Measurements from ENCODE around the gene PHLDB1.

The PHLDB1 gene

DNA sequence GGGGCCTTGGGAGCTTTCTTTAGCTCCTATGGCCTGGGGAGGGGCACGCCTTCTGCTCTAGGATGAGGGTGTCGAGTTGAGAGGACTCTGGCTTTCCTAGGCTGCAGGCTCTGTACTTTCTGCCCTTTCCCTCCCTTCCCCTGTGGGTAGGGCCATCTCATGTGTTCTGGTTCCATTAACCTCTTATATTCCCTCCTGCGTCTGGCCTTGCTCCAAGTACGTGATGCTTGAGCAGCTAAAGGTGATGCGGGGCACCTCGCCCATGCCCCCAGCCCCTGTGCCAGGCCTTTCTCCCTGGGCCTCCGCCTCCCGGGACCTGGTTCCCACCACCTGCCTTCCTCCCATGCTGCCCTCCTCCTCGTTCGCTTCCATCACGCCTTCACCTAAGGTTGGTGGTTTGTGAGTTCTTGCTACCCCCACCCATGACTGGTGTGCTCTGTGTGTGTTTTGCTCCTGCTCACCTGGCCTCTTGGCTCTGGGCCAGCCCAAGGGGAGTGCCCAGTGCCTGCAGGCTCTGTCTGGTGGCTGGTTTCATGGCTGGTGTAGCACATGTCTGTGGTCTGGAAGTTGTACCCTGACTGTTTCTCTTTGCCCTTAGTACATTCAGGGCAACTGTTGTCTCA, 34.1 kb downstream of the PHLDB1 start:
- peak; percentile 57 for DNase-seq

DNA sequence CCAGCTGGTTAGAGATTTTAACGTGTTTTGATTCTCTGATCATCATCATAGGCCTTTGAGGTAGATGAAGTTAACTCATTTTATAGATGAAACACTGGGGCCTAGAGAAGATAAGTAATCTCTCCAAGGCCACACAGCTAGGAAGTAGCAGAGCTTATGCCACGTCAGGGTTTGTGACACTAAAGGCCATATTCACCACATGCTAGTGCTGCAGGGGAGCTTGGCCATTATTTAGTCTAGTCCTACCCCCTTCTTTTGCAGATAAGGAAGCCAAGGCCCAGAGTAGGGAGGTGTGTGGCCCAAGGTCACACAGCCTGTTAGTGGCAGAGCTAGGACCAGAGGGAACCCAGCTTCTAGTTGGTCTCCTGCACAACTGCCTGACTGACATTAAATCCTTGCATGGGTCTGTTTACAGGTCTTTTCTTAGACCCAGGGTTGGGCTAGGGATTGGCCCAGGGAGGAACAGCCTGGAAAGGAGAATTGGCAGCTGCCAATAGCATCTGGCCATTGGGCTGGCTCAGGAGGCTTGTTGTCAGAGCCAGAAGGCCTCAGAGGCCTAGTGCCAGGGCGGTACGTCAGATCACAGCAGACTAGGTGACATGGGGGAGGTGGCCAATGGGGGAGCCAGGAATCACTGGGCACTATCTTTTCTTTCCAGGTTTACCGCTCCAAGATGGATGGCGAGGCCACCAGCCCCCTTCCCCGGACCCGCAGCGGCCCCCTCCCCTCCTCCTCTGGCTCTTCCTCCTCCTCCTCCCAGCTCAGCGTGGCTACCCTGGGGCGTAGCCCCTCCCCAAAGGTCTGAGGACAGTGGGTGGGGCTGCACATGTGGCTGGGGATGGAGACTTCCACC, 36.0 kb downstream of the PHLDB1 start:
- no peak for DNase-seq

DNA sequence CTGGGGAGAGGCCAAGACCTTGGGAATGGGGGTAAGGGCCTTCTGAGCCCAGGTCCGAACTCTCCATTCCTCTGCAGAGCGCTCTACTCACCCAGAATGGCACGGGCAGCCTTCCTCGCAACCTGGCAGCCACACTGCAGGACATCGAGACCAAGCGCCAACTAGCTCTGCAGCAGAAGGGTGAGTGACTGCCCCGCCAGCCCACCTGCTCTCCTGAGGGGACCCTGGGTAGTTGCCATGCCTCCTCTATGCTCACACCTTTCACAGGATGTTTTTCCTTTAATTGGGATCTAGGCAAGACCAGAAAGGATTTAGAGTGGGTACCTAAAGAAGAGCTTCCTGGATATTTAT, 36.6 kb downstream of the PHLDB1 start:
- DNase-seq: no peak

DNA sequence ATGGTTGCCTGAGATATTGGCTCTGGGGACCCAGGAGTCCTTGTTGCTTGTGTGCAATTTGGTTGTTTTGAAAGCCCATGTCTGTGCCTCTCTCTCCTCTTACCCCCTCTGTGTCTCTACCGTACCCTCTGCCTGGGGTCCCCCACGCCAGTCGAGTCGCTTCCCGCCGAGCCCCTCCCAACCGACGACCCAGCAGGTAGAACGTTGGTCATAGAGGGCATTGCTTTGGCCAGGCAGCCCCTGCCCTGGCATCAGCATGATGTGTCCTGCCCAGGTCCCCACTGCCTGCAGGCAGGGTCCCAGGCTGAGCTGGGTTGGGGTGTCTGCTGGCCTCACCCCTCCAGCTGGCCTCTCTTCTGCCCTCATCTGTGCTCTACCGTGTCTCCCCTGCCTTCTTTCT, 37.1 kb downstream of the PHLDB1 start:
- DNase-seq: no peak

DNA sequence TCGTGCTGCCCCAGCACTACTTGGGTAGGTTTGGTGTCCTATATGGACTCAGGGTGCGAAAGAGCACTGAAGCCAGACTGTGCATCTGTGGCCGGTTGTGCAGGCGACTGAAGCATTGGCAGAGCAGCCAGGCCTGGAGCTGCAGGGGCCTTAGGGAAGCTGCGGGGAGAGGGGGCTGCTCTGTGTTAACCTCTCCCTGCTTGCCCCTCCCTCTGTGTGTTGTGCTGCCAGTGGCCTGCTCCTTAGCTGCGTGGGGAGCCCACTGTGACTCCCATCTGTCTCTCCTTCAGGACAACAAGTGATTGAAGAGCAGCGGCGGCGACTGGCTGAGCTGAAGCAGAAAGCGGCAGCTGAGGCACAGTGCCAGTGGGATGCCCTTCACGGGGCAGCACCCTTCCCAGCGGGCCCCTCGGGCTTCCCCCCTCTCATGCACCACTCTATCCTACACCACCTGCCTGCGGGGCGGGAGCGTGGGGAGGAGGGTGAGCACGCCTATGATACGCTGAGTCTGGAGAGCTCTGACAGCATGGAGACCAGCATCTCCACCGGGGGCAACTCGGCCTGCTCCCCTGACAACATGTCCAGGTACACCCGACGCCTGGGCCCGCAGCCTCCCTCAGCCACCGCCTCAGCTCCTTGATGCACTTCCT, 37.8 kb downstream of the PHLDB1 start:
- no peak for DNase-seq

DNA sequence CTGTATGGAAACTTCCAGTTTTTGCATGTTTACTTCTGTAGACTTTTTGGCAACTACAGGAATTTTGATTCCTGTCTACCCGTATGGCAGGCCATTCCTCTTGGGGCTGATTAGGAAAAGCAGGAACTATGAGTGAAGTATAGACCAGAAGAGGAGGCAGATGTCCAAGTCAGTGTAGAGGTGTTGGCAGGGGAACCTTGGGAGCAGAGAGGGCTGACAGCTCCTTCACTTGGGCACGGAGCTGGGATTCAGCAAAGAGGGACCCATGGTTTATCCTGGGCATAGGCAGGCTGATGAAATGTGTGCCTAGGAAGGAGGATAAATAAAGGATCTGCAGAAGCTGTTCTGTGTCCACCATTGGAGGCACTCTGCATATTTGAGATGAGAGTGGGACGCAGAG, 39.0 kb downstream of the PHLDB1 start:
- no peak for DNase-seq

DNA sequence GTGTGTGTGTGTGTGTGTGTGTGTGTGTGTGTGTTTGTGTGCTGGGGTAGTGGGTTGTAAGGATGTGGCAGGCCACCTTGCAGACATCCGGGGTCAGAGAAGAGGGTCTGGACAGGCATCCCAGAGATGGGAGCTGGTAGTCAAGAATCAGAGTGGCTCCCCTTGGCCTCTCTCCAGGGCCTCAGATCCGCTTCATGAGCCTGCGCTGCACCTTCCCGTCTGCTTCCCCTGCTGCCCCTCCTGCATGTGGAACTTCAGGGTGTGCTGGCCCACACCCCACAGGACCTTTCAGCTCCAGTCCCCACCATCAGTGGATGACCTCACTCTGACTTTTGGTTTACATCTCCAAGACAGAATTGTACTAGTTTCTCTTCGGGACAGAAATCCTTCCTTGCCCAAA, 40.9 kb downstream of the PHLDB1 start:
- DNase-seq: no peak

DNA sequence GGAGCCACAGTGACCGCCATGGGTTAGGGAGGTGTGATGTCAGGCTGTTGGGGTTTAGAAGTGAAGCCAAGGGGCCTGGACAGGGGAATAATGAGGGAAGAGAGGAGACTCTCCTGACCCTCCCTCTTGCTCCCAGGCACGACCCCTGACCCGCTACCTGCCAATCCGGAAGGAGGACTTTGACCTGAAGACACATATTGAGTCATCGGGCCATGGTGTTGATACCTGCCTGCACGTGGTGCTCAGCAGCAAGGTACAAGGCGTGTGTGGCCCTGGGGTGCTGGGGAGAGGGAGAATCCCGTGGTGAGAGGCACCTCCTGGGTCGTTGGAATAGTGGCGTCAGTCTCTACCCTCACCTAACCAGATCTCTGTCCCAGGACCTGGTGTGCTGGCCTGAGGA, 42.5 kb downstream of the PHLDB1 start:
- DNase-seq: no peak

DNA sequence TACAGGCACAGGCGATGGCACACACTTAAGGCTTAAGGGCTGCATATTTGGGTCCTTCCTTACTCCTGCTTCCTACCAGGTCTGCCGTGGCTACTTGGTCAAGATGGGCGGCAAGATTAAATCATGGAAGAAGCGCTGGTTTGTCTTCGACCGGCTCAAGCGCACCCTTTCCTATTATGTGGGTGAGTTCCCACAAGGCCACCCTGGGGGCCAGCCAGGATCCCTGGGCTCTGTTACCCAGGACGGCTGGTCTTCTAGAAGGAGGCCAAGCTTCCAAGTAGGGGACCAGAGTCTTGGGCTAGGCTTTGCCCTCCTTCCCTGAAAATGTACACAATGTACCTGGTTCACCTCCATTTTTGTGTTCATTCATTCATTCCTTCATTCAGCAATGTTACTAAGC, 43.0 kb downstream of the PHLDB1 start:
- no peak for DNase-seq

DNA sequence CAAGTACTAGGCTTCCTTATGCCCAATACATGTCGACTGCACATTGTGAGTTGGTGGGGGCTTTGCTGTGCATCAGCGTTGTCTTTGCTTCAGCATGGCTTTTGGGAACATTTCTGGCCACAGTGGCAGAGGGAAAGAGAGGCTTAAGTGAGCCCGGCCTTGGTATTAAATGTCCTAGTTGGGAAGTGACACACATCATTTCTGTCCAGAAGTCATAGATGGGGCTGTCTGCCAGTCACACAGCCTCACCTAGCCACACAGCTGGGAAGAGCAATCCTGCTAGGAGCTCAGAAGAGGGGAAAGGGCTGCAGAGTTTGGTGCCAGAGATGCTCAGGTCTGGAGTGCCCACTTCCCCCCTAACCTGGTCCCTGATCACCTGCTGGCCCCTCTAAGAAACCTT, 44.4 kb downstream of the PHLDB1 start:
- DNase-seq: no peak

DNA sequence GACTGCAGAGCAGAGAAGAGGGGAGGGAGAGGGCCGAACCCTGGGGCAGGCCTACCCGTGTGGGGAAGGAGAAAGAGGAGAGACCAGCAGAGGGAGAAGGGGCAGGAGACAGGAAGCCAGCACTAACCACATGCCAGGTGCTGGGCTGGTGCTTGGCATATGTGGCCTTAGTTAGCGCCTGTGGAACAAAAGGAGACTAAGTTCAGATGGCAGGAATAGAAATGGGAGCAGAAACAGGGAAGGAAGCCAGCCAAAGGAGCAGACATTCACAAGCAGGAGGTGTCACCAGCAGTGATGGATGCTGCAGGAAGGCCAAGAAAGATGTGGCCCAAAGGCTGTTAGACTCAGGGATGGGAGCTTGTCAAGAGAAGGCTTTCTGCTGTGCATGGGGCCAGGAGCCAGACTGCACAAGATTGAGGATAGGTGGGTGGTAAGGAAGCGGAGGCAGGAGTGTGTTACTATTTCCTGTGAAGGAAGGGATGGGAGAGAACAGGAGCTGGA, 45.3 kb downstream of the PHLDB1 start:
- DNase-seq: no peak

DNA sequence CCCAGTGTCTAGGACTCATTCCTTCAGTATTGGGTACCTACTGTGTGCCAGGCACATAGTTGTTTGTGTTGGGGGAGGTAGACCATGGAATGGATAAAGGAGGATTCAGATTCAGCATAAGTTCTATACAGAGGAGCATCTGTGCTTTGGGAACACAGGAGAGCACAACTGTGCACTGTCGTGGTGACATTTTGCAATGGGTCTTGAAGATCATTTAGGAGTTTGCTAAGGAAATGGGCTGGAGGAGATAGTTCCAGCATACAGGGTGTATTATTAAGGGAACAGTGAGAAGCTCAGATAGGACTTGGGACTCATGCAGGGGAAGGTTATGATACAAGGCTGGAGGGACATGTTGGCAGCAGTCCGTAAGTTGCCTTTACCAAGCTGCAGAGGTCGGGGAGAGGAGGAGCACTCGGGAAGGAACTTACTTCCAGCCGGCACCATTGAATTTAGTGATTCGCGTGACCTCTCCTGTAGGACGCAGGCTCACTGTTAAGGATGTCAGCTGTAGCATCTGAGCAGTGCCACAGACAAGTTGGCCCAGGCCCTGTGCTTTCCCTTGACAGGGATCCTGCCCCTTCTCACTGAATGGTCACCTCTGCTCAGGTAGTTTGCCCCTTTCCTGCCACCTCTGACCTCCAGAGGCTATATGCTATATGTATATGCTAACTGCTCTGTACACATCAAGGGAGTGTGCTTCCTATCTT, 46.4 kb downstream of the PHLDB1 start:
- no peak for DNase-seq

DNA sequence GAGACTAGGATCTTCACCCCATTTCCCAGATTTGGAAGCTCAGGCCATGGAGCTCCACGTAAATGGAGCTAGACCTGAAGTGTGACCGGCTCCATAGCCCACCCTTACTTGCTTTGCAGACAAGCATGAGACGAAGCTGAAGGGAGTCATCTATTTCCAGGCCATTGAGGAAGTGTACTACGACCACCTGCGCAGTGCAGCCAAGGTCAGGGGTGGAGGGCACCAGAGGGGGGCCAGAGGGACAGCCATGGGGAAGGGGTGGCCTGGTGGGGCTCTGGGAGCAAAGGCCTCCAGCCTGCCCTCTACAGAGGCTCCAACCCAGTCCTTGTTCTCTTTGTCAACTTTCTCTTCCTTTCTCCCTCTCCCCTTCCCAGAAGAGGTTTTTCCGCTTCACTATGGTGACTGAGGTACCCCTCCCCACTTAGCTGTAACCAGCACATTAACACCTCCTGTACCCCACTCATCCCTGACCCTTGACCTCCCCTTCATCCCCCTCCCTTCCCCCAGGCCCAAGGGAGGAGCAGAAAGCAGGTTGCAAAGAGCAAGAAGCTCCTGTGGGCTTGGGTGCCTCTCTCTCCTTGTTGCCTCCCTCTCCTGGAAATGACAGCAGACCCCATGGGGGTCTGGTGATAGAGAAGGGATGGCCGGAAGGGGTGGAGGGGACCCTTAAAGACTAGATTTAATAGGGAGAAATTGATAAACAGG, 48.2 kb downstream of the PHLDB1 start:
- DNase-seq: no peak

DNA sequence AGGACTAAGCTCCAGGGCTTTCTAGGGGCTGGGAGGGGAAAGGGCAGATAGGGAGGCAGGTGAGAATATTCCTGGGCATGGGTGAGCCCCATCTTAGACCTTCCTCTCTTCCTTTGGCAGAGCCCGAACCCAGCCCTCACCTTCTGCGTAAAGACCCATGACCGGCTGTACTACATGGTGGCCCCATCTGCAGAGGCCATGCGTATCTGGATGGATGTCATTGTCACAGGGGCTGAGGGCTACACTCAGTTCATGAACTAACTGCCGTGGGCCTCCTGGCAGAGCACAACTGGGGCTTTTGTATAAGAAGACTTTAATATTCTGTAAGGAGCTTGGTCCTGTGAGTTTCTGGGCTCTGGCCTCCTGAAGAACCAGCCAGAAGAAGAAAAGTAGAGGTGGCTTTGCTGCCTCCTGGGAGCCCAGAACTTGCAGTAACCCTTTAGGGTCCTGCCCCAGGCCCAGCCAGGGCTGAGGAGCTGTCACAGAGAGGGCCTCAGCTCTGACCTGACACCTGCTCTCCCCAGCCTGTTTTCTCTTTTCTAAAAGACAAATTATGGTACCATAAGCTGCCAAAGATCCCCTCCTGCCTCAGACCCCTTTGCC, 49.2 kb downstream of the PHLDB1 start:
- no peak for DNase-seq

DNA sequence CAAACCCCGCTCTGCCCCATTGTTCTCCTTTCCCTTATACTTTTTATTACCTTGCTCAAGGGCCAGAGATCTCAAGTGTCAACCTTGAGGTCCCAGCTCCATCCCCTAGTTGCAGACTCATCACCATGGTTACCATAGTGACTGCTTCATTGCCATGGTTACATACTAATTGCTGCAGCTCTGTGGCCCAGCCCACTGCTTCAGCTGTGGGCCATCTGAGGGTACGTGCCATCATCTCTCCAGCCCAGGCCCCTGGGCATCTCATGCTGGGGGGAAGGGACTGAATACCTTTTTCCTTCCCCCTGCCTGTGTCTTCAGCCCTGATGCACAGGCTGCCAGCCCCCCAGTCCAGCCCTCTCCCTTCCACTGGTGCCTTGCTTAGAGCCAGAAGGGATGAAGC, 49.8 kb downstream of the PHLDB1 start:
- DNase-seq: no peak

DNA sequence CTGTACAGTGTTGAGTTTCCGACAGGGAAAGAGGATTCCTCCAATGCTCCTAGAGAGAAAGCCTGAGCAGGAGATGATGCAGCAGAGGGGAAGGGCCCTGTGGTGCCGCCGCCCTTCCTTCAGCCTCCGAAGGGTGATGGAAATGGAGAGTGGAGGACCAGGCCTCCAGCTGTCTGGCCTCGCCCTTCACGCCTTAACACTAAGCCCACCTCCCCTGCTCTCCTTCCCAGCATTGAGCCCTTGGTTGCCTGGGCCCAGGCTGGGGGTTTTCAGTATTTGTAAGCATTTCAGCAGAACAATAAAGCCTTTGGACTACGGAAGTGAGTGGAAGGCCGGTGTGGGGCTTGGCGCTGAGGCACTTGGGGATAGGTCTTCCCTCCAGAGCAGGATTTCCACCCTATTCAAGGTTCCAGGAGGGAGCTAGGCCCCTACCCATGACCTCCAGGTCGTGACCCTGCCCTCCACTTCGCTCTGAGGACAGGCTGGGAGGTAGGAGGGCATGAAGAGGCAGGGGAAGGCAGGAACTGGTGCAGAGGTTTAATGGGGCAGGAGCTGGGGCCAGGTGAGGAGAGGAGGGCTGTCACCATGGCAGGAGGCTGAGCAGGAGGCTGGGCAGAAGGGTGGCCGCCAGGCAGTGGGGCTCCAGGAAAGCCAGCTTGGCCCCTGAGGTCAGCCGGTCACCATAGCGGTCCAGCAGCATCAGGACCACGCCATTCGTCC, 50.5 kb downstream of the PHLDB1 start:
- no peak for DNase-seq

DNA sequence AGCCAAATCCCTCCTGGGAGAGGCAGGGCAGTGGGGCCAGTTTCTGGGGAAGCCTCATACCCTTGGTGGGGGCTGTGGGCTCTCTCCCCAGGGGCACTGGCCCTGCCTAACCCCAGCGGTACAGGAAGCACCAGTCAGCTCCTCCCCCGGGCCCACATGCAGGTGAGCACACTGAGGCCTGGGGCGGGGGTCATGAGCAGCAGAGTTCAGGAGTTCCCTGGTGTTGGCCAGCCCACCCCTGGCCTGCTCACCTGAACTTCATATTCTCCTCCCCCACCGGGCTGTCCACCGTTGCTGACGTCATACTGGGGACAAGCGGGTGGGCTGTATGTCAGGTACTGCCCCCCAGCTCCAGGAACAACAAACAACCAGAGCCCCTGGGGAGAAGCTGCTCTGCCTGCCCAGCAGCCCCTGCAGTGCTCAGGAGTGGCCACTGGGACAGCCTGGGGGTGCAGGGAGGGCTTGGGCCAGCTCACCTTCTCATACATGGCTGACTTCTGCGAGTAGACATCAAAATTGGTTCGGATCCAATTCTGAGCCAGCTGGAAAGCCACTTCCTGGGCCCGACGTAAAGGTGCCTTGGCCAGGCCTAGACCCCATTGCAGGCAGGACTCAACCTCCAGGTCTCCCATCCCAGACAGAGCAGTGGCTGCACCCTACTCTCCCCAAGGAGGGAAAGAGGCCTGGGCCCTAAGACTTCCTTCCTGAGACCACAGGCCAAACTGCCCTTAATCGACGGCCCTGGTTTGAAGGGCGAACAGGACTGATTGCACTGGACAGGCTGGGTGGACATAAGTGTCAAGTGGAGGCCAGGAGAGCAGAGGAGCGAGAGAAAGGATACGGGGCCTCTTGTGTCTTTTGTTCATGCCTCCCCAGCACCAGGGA, 51.3 kb downstream of the PHLDB1 start:
- no peak for DNase-seq

DNA sequence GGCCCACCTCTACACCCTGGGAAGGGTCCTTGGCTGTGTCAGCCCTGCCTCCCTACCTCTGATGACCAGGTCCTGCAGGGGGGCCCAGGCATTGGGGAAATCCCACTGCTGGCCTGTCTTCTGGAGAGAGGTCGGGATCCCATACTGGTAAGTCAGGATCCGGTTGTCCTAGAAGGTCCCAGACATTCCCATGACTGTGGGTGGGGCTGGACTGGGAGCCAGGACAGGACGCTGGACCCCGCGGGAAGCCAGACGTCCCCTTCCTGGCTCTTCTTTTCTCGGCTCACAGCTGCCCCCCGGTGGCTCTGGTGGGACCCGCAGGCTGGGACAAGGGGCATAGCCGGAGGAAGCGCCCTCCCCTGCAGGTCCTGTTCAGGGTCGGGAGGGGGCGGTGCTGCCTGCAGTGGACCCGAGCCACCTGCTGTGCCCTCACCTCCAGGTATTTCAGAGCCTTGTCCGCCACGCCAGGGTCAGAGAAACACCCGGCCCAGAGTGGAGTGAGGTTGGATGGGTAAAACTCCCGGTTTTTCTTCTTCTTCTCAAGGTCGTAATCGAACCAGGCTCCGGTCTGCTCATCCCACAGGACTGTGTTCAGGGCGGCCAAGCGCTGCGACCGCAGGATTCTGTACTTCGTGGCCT, 52.0 kb downstream of the PHLDB1 start:
- DNase-seq: peak; percentile 24

DNA sequence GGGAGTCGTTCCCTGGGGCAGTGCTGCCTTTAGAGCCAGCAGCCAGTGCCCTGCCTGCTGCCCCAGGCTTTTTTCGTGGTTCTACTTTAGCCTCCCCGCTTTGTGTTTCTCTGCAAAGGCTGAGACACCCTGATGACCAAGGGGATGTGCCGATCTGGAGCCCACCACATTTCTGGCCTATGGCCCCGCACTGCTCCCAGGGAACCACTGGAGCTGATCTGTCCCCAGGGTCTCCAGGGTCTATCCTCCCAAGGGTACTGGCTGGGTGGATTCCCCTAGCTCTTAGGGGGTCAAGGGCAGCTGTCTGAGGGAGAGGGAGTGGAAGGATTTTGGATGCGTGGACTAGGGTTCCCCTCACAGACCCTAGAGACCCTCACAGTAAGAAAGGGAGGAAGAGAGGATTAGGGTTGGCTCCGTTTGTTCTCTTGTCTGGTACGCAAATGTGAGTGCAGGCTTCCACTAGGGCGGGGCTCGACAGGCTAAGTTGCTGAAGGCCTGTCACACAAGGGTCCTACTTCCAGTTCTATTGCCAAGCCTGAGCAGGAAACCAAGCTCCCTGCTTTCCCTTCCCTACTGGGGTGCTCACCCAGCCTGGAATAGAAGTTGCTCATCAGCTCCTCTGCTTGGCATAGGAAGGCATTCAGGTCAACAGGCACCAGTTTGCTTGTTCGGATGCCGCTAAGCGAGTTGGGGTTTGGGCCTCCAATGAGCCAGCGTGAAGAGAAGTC, 52.7 kb downstream of the PHLDB1 start:
- DNase-seq: no peak
